ENCODE results near the gene LRRFIP2. TPM values are rescaled to one million over a fixed set of nuclear protein-coding genes. Genes with fewer than 3 reads are reported as not detected.

The LRRFIP2 gene
- total RNA-seq, 1 donor from 2014 or later = 40.0 TPM

DNA sequence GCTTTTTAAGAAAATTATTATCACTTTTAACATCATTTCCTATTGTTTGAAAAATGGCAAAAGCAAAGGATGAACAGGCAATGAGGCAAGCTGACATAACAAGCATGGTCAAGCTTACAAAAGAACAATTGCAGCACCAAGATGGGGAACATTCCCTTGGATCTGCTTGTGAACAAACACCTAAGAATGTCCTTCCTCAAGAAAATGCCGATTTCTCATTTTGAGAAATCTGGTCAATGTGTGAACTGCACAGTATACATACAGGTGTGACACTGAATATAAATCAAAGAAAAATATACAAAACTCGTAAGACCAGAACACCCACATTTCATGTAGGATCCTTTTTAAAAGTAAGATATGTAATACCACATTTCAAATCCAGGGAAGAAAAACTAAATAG is 58.9 kb downstream of the LRRFIP2 start:
- TF ChIP-seq, protein P1, sequence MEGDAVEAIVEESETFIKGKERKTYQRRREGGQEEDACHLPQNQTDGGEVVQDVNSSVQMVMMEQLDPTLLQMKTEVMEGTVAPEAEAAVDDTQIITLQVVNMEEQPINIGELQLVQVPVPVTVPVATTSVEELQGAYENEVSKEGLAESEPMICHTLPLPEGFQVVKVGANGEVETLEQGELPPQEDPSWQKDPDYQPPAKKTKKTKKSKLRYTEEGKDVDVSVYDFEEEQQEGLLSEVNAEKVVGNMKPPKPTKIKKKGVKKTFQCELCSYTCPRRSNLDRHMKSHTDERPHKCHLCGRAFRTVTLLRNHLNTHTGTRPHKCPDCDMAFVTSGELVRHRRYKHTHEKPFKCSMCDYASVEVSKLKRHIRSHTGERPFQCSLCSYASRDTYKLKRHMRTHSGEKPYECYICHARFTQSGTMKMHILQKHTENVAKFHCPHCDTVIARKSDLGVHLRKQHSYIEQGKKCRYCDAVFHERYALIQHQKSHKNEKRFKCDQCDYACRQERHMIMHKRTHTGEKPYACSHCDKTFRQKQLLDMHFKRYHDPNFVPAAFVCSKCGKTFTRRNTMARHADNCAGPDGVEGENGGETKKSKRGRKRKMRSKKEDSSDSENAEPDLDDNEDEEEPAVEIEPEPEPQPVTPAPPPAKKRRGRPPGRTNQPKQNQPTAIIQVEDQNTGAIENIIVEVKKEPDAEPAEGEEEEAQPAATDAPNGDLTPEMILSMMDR (IDR thresholded peaks at IDR 0.05; ENCODE audit: unreplicated experiment) = no peak
- H3K9me3 Mint-ChIP-seq (ENCODE audit: unreplicated experiment) = no peaks in the 10 kb centered on the region
- no peak overlapping the region for H3K4me3 Mint-ChIP-seq (ENCODE audit: unreplicated experiment)
- no peaks in the 10 kb centered on the region for H3K27me3 Mint-ChIP-seq (ENCODE audit: unreplicated experiment)
- no peaks in the 10 kb centered on the region for H3K36me3 Mint-ChIP-seq (ENCODE audit: low read depth, unreplicated experiment)
- peaks cover 8% of the 10 kb centered on the region for H3K4me1 Mint-ChIP-seq (ENCODE audit: unreplicated experiment)
- DNase-seq (ENCODE audit: low spot score) = no peak
- peak overlapping the region; percentile 61 for H3K27ac Mint-ChIP-seq (ENCODE audit: unreplicated experiment)

GRCh38 chr3:37114251-37115145 is 59.9 kb downstream of the LRRFIP2 start:
- Mint-ChIP-seq H3K4me1 (ENCODE audit: unreplicated experiment) (peaks cover 8% of the 10 kb centered on the region), H3K27me3 (ENCODE audit: unreplicated experiment) (no peaks in the 10 kb centered on the region), H3K27ac (ENCODE audit: unreplicated experiment) (no peak overlapping the region), H3K36me3 (ENCODE audit: low read depth, unreplicated experiment) (no peaks in the 10 kb centered on the region), H3K4me3 (ENCODE audit: unreplicated experiment) (no peak overlapping the region), H3K9me3 (ENCODE audit: unreplicated experiment) (no peaks in the 10 kb centered on the region)
- TF ChIP-seq, protein P1 (IDR thresholded peaks at IDR 0.05; ENCODE audit: unreplicated experiment) = no peak
- DNase-seq (ENCODE audit: low spot score) = no peak

- Mint-ChIP-seq H3K9me3 (ENCODE audit: unreplicated experiment) (no peaks in the 10 kb centered on the region), H3K27ac (ENCODE audit: unreplicated experiment) (no peak overlapping the region), H3K36me3 (ENCODE audit: low read depth, unreplicated experiment) (no peaks in the 10 kb centered on the region), H3K4me3 (ENCODE audit: unreplicated experiment) (no peak overlapping the region), H3K4me1 (ENCODE audit: unreplicated experiment) (peaks cover 14% of the 10 kb centered on the region), H3K27me3 (ENCODE audit: unreplicated experiment) (no peaks in the 10 kb centered on the region)
- DNase-seq (ENCODE audit: low spot score) = no peak
- TF ChIP-seq, protein P1 (IDR thresholded peaks at IDR 0.05; ENCODE audit: unreplicated experiment) = no peak
Observed at GRCh38 chr3:37112987-37113386, 61.4 kb downstream of the LRRFIP2 start.

- no peak overlapping the region for H3K4me3 Mint-ChIP-seq (ENCODE audit: unreplicated experiment)
- H3K36me3 Mint-ChIP-seq (ENCODE audit: low read depth, unreplicated experiment) = no peaks in the 10 kb centered on the region
- H3K4me1 Mint-ChIP-seq (ENCODE audit: unreplicated experiment) = peaks cover 14% of the 10 kb centered on the region
- no peaks in the 10 kb centered on the region for H3K27me3 Mint-ChIP-seq (ENCODE audit: unreplicated experiment)
- H3K27ac Mint-ChIP-seq (ENCODE audit: unreplicated experiment) = no peak overlapping the region
- TF ChIP-seq, protein P1 (IDR thresholded peaks at IDR 0.05; ENCODE audit: unreplicated experiment) = no peak
- no peak for DNase-seq (ENCODE audit: low spot score)
- no peaks in the 10 kb centered on the region for H3K9me3 Mint-ChIP-seq (ENCODE audit: unreplicated experiment)
Observed at GRCh38 chr3:37111199-37111598, 63.2 kb downstream of the LRRFIP2 start.

DNA sequence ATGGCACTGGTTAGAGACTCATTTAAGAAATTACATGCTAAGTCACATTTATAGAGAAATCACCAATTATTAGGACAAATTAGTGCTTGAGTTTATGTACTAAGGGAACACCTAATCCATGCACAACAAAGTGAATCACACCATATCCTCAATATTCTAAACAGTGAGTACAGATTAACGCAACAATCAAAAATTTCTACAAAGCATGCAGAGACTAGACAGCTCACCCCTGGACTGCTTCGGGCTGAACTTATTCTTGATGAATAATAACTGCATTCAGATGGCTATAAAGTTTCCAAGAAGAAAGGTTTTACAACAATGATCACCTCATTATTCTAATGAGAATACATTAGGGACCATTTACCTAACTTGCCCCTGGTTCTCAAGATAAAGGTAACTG is 66.5 kb downstream of the LRRFIP2 start:
- Mint-ChIP-seq H3K36me3 (ENCODE audit: low read depth, unreplicated experiment) (no peaks in the 10 kb centered on the region), H3K27ac (ENCODE audit: unreplicated experiment) (no peak overlapping the region), H3K4me1 (ENCODE audit: unreplicated experiment) (peaks cover 14% of the 10 kb centered on the region), H3K27me3 (ENCODE audit: unreplicated experiment) (no peaks in the 10 kb centered on the region), H3K4me3 (ENCODE audit: unreplicated experiment) (no peak overlapping the region), H3K9me3 (ENCODE audit: unreplicated experiment) (no peaks in the 10 kb centered on the region)
- no peak for DNase-seq (ENCODE audit: low spot score)
- TF ChIP-seq, protein P1 (IDR thresholded peaks at IDR 0.05; ENCODE audit: unreplicated experiment) = no peak
